ENCODE data around the gene POU2AF3. TPM values are rescaled to one million over a fixed set of nuclear protein-coding genes. Genes with fewer than 3 reads are reported as not detected.

POU2AF3 gene
- total RNA-seq, 2 donors from 2014 or later = 1.0 to 10.9 TPM

- intact Hi-C loops (cut with DNase I) = no loop called here
- no peak overlapping the region for H3K4me3 ChIP-seq
- no peak overlapping the region for H3K27ac ChIP-seq
- no peaks in the 10 kb centered on the region for H3K9me3 ChIP-seq
- peaks cover 69% of the 10 kb centered on the region for H3K4me1 ChIP-seq
- 40 to 47% methylated on average over 5 of the region's 5 CpGs for WGBS, 2 donors
- H3K36me3 ChIP-seq (replicated peaks in 1 of 2; ENCODE audit: insufficient read depth in 1 of 2, low read depth in 2 of 2) = no peaks in the 10 kb centered on the region
- ATAC-seq (no peak), DNase-seq (no peak)
- no peak for TF ChIP-seq CTCF (IDR thresholded peaks at IDR 0.05)
- TF ChIP-seq POLR2A (IDR thresholded peaks at IDR 0.05) = no peak
- no peaks in the 10 kb centered on the region for H3K27me3 ChIP-seq
Observed at GRCh38 chr11:111355956-111356659, 57.8 kb downstream of the POU2AF3 start.

- WGBS, 2 donors = 69 to 77% methylated on average over 3 of the region's 3 CpGs
- H3K27ac ChIP-seq = no peak overlapping the region
- peaks cover 69% of the 10 kb centered on the region for H3K4me1 ChIP-seq
- no peak for DNase-seq
- TF ChIP-seq CTCF (IDR thresholded peaks at IDR 0.05) (no peak), POLR2A (IDR thresholded peaks at IDR 0.05) (no peak)
- intact Hi-C loops (cut with DNase I) = no loop called here
- H3K27me3 ChIP-seq = no peaks in the 10 kb centered on the region
- no peak for ATAC-seq
- no peaks in the 10 kb centered on the region for H3K36me3 ChIP-seq (replicated peaks in 1 of 2; ENCODE audit: insufficient read depth in 1 of 2, low read depth in 2 of 2)
- H3K4me3 ChIP-seq = no peak overlapping the region
- no peaks in the 10 kb centered on the region for H3K9me3 ChIP-seq
Observed at GRCh38 chr11:111356660-111357048, 58.3 kb downstream of the POU2AF3 start.

DNA sequence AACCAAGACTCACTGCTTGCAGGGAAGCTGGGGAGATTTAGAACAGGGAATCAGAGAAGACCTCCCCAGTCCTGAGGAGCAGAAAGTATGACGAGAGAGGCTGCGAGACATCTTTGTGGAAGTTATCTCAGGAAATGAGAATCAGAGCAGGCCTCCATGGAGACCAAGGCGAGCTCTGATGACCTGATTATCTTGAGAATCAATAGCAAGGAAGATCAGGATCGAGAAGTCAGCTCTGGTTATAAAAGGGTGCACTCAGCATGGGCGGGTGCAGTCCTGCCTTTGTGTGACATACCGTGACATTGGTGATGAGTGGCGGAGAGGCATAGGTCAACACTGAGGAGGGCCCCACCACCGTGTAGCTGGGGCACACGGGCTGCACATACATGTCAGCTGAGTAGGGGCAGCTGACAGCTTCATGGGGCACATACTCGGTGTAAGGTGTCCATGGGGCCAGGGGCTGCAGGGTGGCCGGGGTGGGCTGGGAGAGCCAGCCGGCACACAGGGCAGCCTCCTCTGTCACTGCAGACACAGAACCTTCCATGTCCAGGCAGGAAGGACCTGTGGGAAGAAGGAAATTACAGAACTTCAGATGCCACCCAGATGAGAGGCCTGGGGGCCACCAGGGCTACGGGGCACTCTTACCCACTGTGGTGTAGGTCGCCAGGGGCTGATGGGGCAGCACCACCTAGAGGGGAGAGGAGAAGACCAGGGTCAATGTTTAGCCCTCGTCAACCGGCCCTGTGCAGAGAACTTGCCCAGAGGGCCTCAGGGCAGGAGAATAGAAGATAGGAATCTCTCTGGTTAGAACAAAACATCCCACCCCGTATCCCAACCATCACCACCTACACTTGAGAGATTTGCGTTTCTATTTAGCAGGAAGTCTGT is 59.0 kb downstream of the POU2AF3 start:
- Histone ChIP-seq H3K4me1 (peaks cover 69% of the 10 kb centered on the region), H3K36me3 (replicated peaks in 1 of 2; ENCODE audit: insufficient read depth in 1 of 2, low read depth in 2 of 2) (no peaks in the 10 kb centered on the region), H3K9me3 (no peaks in the 10 kb centered on the region), H3K4me3 (no peak overlapping the region), H3K27ac (no peak overlapping the region), H3K27me3 (no peaks in the 10 kb centered on the region)
- ATAC-seq = no peak
- no peak for TF ChIP-seq POLR2A (IDR thresholded peaks at IDR 0.05)
- peak in 1 of 7 experiments; percentile 19 for TF ChIP-seq CTCF (IDR thresholded peaks at IDR 0.05)
- WGBS, 2 donors = 80 to 86% methylated on average over 18 of the region's 18 CpGs
- DNase-seq = no peak
- intact Hi-C loops (cut with DNase I) = no loop called here

Small RNA genes lying within 50 kb of the gene (microRNA-seq; reads per million reads assigned to microRNA genes)
- gene MIR4491 (ENCODE audit: borderline number of aligned reads in 2 of 2, borderline replicate concordance in 2 of 2) = 0 reads per million in 2 donors

Small RNA genes lying within 50 kb of the gene (small RNA-seq; reads per million reads assigned to genes)
- gene MIR4491 = not detected

Other genes with a start within 250 kb of the POU2AF3 start
- gene POU2AF2, start 52.8 kb upstream of the POU2AF3 start, total RNA-seq = not detected
- 1 to 10 TPM in 1 of 2 donors, not detected in 1; 8.9 TPM for gene POU2AF1, start 80.7 kb downstream of the POU2AF3 start, total RNA-seq
- not detected for gene BTG4, start 213.8 kb downstream of the POU2AF3 start, total RNA-seq
- not detected for gene HOATZ, start 216.2 kb downstream of the POU2AF3 start, total RNA-seq
- gene LAYN, start 242.2 kb downstream of the POU2AF3 start, total RNA-seq = 1 to 10 TPM; 5.9 to 8.3 TPM